Activated CD4-positive, alpha-beta T cell treated with anti-CD3 and anti-CD28 coated beads for 48 hours (primary cell): ENCODE results near the gene GTF2A2.
A peak's percentile ranks its signal among the peaks of the same experiment; 100 is the strongest.
"Not testable (repeated sequence)": the region's sequence is repeated elsewhere in the genome, so short reads cannot be mapped to it uniquely, and the experiment has no call there.

Experiments
- DNase-seq: peaks from one replicate; pipeline ENCODE4 v3.0.0-alpha.2; 2020

GTF2A2 gene, protein sequence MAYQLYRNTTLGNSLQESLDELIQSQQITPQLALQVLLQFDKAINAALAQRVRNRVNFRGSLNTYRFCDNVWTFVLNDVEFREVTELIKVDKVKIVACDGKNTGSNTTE

GRCh38 chr15:59656897-59657634 lies at the start of gene GTF2A2:
Gene GTF2A2, minus strand, starts transcription at chr15:59657515. Its CDS starts 5,238 bp downstream, at chr15:59652277.
- DNase-seq = peak; percentile 96

DNA sequence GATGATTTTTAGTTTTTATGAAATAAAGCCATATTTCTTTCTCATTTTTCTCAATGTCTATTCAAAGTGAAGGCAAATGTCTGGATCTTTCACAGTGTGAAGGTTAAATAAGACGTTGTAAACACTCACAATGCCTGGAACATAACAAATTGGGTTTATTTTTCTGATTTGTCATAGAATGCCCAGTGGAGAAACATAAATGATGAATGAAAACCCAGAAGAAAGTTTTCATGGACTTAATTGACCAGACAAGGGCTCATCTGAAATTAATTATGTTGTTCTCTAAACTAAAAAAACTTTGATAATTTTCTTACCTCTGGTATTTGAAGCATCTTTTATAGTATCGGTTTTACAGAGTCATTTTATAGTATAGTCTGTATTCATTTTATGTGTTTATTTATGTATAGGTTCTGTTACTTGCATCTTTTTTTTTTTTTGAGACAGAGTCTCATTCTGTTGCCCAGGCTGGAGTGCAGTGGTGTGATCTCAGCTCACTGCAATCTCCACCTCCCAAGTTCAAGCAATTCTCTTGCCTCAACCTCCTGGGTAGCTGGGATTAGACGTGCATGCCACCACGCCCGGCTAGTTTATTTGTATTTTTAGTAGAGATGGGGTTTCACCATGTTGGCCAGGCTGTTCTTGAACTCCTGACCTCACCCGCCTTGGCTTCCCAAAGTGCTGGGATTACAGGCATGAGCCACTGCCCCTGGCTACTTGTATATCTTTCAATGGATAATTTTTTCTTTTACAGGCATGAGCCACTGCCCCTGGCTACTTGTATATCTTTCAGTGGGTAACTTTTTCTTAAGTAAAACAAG lies 46.9 kb upstream of the GTF2A2 start:
- DNase-seq = no peak

DNA sequence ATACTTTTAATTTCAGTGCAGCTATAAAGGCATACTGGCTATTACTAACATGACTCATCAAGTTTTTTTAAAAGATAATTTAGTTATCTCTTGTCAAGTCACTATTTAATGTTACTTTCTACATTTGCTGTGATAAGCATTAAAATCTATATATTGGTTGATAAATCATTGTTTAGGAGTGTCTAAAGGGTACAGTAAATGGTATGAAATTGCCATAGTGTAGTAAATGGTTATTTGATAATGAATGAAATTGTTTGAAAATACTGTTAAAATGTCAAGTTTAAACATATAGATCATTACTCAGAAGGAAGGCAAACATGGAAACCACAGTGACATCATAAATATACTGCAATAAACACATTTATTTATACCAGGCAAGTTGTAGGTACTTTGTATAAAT lies 45.0 kb upstream of the GTF2A2 start:
- DNase-seq = no peak

DNA sequence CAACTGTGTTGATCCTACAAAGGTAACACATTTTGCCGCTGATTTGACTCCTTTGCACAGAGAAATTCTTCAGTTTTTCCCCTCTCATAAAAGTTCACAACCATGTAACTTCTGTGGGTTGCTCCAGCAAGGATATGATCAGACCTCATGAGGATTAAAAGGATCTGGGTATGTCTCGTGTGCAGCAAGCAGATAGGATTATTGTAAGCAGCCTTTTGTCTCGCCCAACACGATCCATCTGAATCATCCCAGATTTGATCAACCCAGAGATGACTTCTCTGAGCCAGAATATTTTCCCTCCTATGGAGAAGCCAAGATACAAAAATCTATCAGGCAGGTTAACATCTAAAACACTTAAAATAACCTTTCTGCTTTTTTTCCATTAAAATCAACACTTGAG lies 44.6 kb upstream of the GTF2A2 start:
- no peak for DNase-seq

GRCh38 chr15:59699810-59700431 lies 42.6 kb upstream of the GTF2A2 start:
- no peak for DNase-seq

DNA sequence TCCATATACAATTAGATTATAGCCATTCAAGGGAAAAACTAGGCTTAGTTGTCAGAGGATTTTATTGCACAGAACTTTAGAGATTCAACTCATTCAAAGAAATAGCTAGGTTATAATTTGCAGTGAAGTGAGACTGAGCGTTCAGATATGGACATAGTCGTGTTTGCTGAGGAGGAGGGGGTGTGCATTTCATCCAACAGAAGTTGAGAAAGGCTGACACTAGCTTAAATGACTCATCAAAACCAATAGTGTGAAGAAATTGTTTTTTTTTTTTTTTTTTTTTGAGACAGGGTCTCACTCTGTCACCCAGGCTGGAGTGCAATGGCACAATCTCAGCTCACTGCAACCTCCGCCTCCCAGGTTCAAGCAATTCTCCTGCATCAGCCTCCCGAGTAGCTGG lies 40.8 kb upstream of the GTF2A2 start:
- DNase-seq = not testable (repeated sequence)

DNA sequence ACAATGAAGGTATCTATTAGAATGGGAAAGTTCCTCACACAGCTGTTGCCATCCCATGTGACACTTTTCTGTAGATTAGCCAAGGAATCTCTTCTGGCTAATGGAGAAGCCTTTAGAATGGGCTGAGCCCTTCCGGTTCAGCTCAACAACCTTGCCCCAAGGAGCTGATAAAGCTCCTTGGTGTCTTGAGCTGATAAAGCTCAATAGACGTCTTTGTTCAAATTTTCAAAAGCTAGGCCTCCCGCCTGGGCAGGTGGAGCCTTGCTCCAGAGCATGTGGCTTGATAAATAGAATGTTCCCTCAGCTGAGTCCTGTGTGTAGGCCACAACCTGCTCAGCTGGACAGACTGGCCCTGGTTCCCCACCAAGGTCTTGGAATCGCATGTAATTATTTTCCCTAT lies 39.0 kb upstream of the GTF2A2 start:
- no peak for DNase-seq

GRCh38 chr15:59694779-59695178 lies 37.5 kb upstream of the GTF2A2 start:
- no peak for DNase-seq

DNA sequence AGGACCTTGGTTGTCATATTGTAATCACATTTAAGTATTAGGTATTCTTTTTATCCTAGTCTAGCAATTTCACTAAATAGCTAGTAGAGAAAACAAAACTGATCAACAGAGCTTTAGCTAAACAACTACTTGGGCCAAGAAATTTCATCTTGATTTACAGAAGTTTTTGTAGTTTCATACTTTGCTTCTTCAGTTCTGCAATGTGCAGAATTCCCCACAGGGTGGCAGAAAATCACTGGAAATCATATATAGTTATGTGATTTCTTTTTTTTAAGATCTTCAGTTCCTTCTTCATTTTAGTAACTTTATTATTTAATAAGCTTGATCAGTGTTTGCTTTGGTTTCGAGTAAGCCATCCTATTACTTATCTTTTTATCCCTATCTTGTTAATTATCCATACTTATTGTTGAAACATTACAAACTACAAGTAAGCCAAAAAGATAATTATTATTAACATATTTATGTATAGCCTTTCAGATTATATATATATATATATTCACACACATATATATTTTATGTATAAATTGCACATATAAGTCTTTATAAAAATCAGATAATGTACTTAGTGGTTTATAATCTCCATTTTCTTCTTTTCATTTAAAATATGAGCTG lies 34.0 kb upstream of the GTF2A2 start:
- peak; percentile 52 for DNase-seq

GRCh38 chr15:59689626-59690236 lies 32.4 kb upstream of the GTF2A2 start:
- DNase-seq = peak; percentile 72

- DNase-seq = peak; percentile 98
These were observed 31.7 kb upstream of the GTF2A2 start, which contains the start of gene BNIP2 for GRCh38 chr15:59688782-59689625. Gene BNIP2, minus strand, starts transcription at chr15:59689320. Its CDS starts 6,863 bp downstream, at chr15:59682457.

GRCh38 chr15:59688423-59688781 lies 31.1 kb upstream of the GTF2A2 start:
- DNase-seq = no peak

DNA sequence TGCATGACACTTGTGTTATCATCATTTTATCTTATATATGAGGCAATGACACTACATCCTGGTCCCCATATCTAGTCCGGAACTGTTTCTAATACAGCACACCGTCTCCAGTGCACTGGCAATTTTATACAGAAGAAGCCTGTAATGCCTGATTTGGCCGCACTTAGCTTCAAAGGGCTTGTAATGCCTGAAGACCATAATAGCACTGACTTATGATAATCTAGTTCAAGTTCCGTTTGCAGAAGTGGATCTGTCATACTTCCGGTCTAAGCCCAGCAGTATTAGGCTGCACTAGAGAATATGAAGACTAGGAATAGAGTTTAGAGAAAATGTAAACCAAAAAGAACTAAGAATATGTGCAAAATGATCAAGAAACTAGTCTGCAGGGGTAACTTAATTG lies 30.5 kb upstream of the GTF2A2 start:
- DNase-seq = peak; percentile 29

DNA sequence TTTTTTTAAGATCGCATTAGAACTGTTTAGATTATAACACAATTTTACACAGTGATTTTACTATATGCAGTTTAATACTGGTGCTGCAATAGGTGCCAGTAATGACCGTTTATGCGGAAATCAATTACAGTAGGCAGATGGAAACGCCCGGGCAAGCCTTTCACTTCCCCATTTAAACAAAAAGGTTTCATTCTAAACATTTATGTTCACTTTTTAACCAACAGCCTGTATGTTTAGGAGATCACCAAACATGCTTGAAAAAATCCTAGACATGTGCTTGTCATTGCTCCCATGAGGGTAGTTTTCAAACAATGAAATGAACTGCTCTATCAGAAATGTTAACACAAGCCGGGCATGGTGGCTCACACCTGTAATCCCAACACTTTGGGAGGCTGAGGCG lies 29.1 kb upstream of the GTF2A2 start:
- no peak for DNase-seq

DNA sequence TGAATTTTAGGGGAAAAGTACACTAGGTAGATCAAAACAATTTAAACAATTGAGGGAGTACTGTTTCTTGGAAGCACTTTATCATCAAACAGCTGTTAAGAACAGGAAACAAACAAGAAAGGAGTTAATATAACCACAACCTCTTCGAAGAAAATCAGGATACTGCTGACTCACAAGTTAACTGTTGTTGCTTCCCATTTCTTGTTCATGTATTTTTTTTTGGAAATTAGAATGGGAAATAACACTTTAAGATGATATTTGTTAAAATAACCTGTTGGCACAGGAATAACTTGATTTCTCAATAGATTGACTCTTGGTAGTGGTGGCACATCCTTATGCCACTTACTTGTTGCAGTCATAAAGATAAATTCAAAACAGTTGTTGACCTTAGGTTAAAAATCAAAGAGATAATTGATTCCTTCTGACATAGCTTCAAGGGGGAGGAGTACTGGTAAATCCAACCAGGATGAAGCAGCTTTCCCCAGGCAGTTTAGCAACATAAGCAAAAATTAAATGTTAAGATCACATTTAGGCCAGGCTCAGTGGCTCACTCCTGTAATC lies 28.5 kb upstream of the GTF2A2 start:
- DNase-seq = no peak

- no peak for DNase-seq
These were observed 23.6 kb upstream of the GTF2A2 start for GRCh38 chr15:59680870-59681269.

DNA sequence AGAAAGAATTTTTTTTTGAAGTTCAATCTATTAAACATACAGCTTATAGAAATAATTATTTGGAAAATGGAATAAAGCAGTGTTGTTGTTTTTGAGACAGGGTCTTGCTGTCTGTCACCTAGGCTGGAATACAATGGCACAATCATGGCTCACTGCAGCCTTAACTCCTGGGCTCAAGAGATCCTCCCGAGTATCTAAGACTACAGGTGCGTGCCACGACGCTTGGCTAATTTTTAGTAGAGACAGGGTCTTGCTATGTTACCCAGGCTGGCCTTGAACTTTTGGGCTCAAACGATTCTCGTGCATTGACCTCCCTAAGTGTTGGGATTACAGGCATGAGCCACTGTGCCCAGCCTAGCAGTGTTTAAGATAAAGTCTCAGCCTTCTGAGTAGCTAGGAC lies 23.0 kb upstream of the GTF2A2 start:
- DNase-seq = no peak

DNA sequence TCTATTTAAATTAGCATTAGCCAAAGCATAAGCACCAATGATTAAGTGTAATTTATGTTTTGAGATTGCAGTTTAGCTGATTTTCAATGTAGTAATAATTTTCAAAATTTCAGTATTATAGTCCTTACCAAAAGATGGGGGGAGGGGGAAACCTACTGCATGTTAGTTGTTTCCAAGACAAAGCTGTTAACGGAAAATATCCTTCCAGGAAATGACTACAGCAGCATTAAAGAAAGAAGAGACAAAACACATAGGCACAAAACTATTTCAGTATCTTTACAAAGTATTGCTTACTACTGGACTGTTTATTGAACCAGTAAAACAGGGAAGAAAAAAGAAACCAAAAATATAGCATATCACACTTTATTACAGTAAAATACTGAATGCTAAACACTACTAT lies 21.3 kb upstream of the GTF2A2 start:
- no peak for DNase-seq

DNA sequence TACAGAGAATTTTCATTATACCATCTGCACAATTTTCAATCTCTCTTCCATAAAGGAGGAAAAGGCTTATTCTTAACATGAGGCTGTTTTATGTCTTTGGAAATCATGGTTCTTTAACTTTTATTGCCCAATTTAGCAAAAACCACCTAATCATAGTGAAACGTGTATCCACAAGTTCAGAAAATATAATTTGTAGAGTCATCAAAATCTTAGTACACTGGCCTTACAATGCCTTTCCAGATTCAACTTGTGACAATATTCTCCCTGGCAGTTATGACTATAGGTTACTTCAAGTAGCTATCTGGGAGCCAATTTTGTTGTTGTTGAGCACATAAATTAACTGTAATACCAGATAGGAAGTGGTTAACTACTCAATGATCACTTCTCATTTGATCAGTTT lies 20.9 kb upstream of the GTF2A2 start:
- no peak for DNase-seq

DNA sequence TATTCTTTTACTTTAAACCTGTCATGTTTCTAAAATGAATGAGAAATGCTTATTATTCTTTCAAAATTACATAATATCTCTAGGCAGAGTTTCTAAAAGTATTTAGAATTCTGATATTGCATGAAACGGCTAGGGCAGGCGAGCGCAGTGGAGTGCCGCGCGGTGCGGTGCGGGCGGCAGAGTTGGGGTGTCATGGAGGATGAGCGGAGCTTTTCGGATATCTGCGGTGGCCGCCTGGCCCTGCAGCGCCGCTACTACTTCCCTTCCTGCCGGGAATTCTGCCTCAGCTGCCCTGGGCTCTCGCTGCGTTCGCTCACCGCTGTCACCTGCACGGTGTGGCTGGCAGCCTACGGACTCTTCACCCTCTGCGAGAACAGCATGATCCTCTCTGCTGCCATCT lies 19.2 kb upstream of the GTF2A2 start:
- DNase-seq = no peak

GRCh38 chr15:59674361-59674877 lies 17.1 kb upstream of the GTF2A2 start:
- DNase-seq = no peak
